K562 (cell line): Measurements from ENCODE around the gene MRPL58.

ENCODE experiments used
- ATF3 ChIP-seq, 2 experiments: fragments of 450-650 bp in 1 of 2; sonication (generic) in 1 of 2; formaldehyde crosslinking in 1 of 2; IDR thresholded peaks in 1 of 2; conservative IDR thresholded peaks in 1 of 2; 2 replicates each; pipeline versions ENCODE4 v1.6.1 to v1.8.1; 2016 to 2023; ENCODE audit warnings: mild to moderate bottlenecking in 2 of 2, moderate library complexity in 2 of 2, inconsistent platforms in 1 of 2, missing genetic modification reagents in 1 of 2
- CTCF ChIP-seq, 3 experiments: IDR thresholded peaks in 2 of 3; conservative IDR thresholded peaks in 1 of 3; 2 replicates each; pipeline ENCODE4 v1.5.1; 2011 to 2012; ENCODE audit warnings: low read length in 3 of 3, mild to moderate bottlenecking in 3 of 3, control low read depth in 2 of 3, improper control_type of control experiment in 1 of 3, inconsistent platforms in 1 of 3, low read depth in 1 of 3, mixed read lengths in 1 of 3, moderate library complexity in 1 of 3; ENCODE audit not compliant: insufficient read depth in 2 of 3
- EP300 ChIP-seq: IDR thresholded peaks from 2 replicates; pipeline ENCODE4 v1.6.1; 2012; ENCODE audit warnings: low read length, improper control_type of control experiment
- FOS ChIP-seq: IDR thresholded peaks from 3 replicates; pipeline ENCODE4 v1.6.1; 2011; ENCODE audit not compliant: insufficient read length; ENCODE audit errors: extremely low read depth
- GMEB1 ChIP-seq: fragments of 250-450 bp; sonication (Bioruptor Pico); IDR thresholded peaks from 2 replicates; pipeline ENCODE4 v1.4.0; 2020; ENCODE audit warnings: mild to moderate bottlenecking
- HMGXB4 ChIP-seq: sonication (generic); formaldehyde crosslinking; IDR thresholded peaks from 2 replicates; pipeline ENCODE4 v1.8.1; 2023; ENCODE audit warnings: mild to moderate bottlenecking, missing genetic modification reagents
- PKNOX1 ChIP-seq: fragments of 450-650 bp; IDR thresholded peaks from 2 replicates; pipeline ENCODE4 v1.6.1; 2016
- REST ChIP-seq, 2 experiments: fragments of 450-650 bp; formaldehyde crosslinking in 1 of 2; IDR thresholded peaks; 2 replicates each; pipeline versions ENCODE4 v1.4.0 to v1.6.1; 2014 to 2020; ENCODE audit warnings: mild to moderate bottlenecking in 2 of 2, borderline replicate concordance in 1 of 2, low read depth in 1 of 2

GRCh38 chr17:75013092-75013559 is 656 bp downstream of the MRPL58 start:
- TF ChIP-seq ATF3 (IDR thresholded peaks at IDR 0.05) (no peak), ATF3 (CRISPR knock-in tag; conservative IDR thresholded peaks at IDR 0.05) (no peak), GMEB1 (CRISPR knock-in tag) (no peak), CTCF (IDR thresholded peaks at IDR 0.05 in 2 of 3, conservative IDR thresholded peaks at IDR 0.05 in 1 of 3; ENCODE audit: insufficient read depth in 2 of 3, low read depth in 1 of 3, low read length in 3 of 3) (no peak), REST (IDR thresholded peaks at IDR 0.05; ENCODE audit: borderline replicate concordance) (no peak), REST (CRISPR knock-in tag; IDR thresholded peaks at IDR 0.05; ENCODE audit: low read depth) (no peak), HMGXB4 (CRISPR knock-in tag) (no peak), PKNOX1 (no peak), FOS (no peak), EP300 (no peak)
